DMS 273 (cell line): ENCODE results near the gene FAM200A.
"Not testable (repeated sequence)": the region's sequence is repeated elsewhere in the genome, so short reads cannot be mapped to it uniquely, and the experiment has no call there.

Source experiments
- DNase-seq: peaks from one replicate; lab custom pipeline; 2025; ENCODE audit not compliant: unreplicated experiment; lab: John Stamatoyannopoulos, UW

The FAM200A gene

GRCh38 chr7:99559175-99559915 lies 7.4 kb upstream of the FAM200A start:
- DNase-seq: no peak

- DNase-seq: peak; percentile 99
Observed at GRCh38 chr7:99558306-99559174, 6.6 kb upstream of the FAM200A start, which contains the start of gene ZNF655. TSS of gene ZNF655 (plus strand) at chr7:99558642. CDS start at chr7:99560560, 1,918 bp downstream.

GRCh38 chr7:99557940-99558305 lies 6.0 kb upstream of the FAM200A start:
- peak; percentile 78 for DNase-seq

- DNase-seq: no peak
Observed at GRCh38 chr7:99557196-99557607, 5.3 kb upstream of the FAM200A start.

- no peak for DNase-seq
Observed at GRCh38 chr7:99554939-99555338, 3.0 kb upstream of the FAM200A start.

- no peak for DNase-seq
Observed at GRCh38 chr7:99553039-99553438, 1.1 kb upstream of the FAM200A start.

GRCh38 chr7:99551334-99551733 lies 580 bp downstream of the FAM200A start:
- peak; percentile 38 for DNase-seq

- DNase-seq: not testable (repeated sequence)
Observed at GRCh38 chr7:99549545-99549944, 2.4 kb downstream of the FAM200A start.

- not testable (repeated sequence) for DNase-seq
Observed at GRCh38 chr7:99545308-99545707, 6.6 kb downstream of the FAM200A start.

GRCh38 chr7:99543916-99544315 lies 8.0 kb downstream of the FAM200A start:
- DNase-seq: no peak

- no peak for DNase-seq
Observed at GRCh38 chr7:99543081-99543671, 8.7 kb downstream of the FAM200A start.

GRCh38 chr7:99541212-99541611 lies 10.7 kb downstream of the FAM200A start:
- DNase-seq: no peak

GRCh38 chr7:99540542-99540941 lies 11.4 kb downstream of the FAM200A start:
- no peak for DNase-seq

GRCh38 chr7:99539213-99539811 lies 12.6 kb downstream of the FAM200A start:
- no peak for DNase-seq

GRCh38 chr7:99535667-99536066 lies 16.2 kb downstream of the FAM200A start:
- no peak for DNase-seq

GRCh38 chr7:99531354-99531765 lies 20.6 kb downstream of the FAM200A start:
- peak; percentile 28 for DNase-seq

- peak; percentile 60 for DNase-seq
Observed at GRCh38 chr7:99525713-99526440, 26.0 kb downstream of the FAM200A start.

- DNase-seq: no peak
Observed at GRCh38 chr7:99521399-99521798, 30.5 kb downstream of the FAM200A start.

GRCh38 chr7:99514050-99514449 lies 37.9 kb downstream of the FAM200A start:
- DNase-seq: no peak

- no peak for DNase-seq
Observed at GRCh38 chr7:99505324-99505662, 46.6 kb downstream of the FAM200A start.
